Colonic mucosa (tissue), 4 donors: ENCODE results near the gene CXXC1. TPM values are rescaled to one million over a fixed set of nuclear protein-coding genes. Genes with fewer than 3 reads are reported as not detected.

Source experiments
- DNase-seq: peaks from one replicate; pipeline ENCODE4 v3.0.0-alpha.2; 2020
- H3K27ac ChIP-seq: fragments of 200-600 bp; one replicate; pipeline ENCODE4 v1.8.0; 2021
- H3K27me3 ChIP-seq: fragments of 200-600 bp; one replicate; pipeline ENCODE4 v1.8.0; 2021
- H3K36me3 ChIP-seq: fragments of 200-600 bp; one replicate; pipeline ENCODE4 v1.8.0; 2021
- H3K4me1 ChIP-seq: fragments of 200-600 bp; one replicate; pipeline ENCODE4 v1.8.0; 2021; ENCODE audit warnings: mild to moderate bottlenecking
- H3K4me3 ChIP-seq: fragments of 200-600 bp; one replicate; pipeline ENCODE4 v1.8.0; 2021
- H3K9ac ChIP-seq, 2 donors: one replicate each; pipeline ENCODE4 v1.7.0; 2013; ENCODE audit warnings: control low read depth in 2 of 2, low read depth in 2 of 2, low read length in 2 of 2
- H3K9me3 ChIP-seq: fragments of 200-600 bp; one replicate; pipeline ENCODE4 v1.8.0; 2021
- CTCF ChIP-seq: fragments of 200-600 bp; IDR thresholded peaks from one replicate; pipeline ENCODE4 v1.8.0; 2022; ENCODE audit warnings: antibody characterized with exemption, mild to moderate bottlenecking
- intact Hi-C: fragments of 100-400 bp; cut with DNase I; formaldehyde crosslinking; loops from one replicate; pipeline ENCODE4 v1.14.1; 2022
- total RNA-seq, 2 donors: library from RNA; stranded (reverse); fragmentation: NEBNext Ultra II Directional in 1 of 2; extraction: Animal tissue kit (Norgen Biotek cat#: 25700) in 1 of 2; gene quantifications; one replicate each; pipeline ENCODE4 v1.2.1, GENCODE V29; 2021
- donor health status: healthy.
- donor health status: DM: no; HTN: no; CAD: no.
- donor health status: DM: no; HTN: no; CAD: no.

Gene CXXC1
- total RNA-seq = 100 to 1,000 TPM in 1 of 2 donors, 10 to 100 TPM in 1; 46.1 to 102 TPM

- H3K27ac ChIP-seq = peak within 1 kb of the TSS; percentile 81
- no peaks in the 10 kb centered on the region for H3K27me3 ChIP-seq
- no peaks in the 10 kb centered on the region for H3K36me3 ChIP-seq
- intact Hi-C loops = no loop called here
- H3K4me3 ChIP-seq = peak within 1 kb of the TSS; percentile 82
- peak; percentile 97 for DNase-seq
- H3K9ac ChIP-seq = peak within 1 kb of the TSS; percentile 85 to 88
- no peaks in the 10 kb centered on the region for H3K4me1 ChIP-seq
- no peaks in the 10 kb centered on the region for H3K9me3 ChIP-seq
- TF ChIP-seq CTCF = peak; percentile 33
Observed at GRCh38 chr18:50287441-50288347, at the start of gene CXXC1. Gene CXXC1, minus strand, starts transcription at chr18:50287692. Its CDS starts 103 bp downstream, at chr18:50287589.

- no peak for DNase-seq
- Histone ChIP-seq H3K36me3 (no peaks in the 10 kb centered on the region), H3K27me3 (no peaks in the 10 kb centered on the region), H3K9ac (no peak overlapping the region), H3K9me3 (no peaks in the 10 kb centered on the region), H3K4me1 (no peaks in the 10 kb centered on the region), H3K27ac (no peak overlapping the region), H3K4me3 (no peak overlapping the region)
- intact Hi-C loops = no loop called here
- no peak for TF ChIP-seq CTCF
Observed at GRCh38 chr18:50334546-50335152, 47.2 kb upstream of the CXXC1 start.

- intact Hi-C loops = no loop called here
- Histone ChIP-seq H3K4me3 (no peak overlapping the region), H3K9ac (no peak overlapping the region), H3K9me3 (no peaks in the 10 kb centered on the region), H3K36me3 (no peaks in the 10 kb centered on the region), H3K27ac (no peak overlapping the region), H3K27me3 (no peaks in the 10 kb centered on the region), H3K4me1 (no peaks in the 10 kb centered on the region)
- no peak for TF ChIP-seq CTCF
- DNase-seq = no peak
Observed at GRCh38 chr18:50331691-50332090, 44.2 kb upstream of the CXXC1 start.

GRCh38 chr18:50330176-50330575 lies 42.7 kb upstream of the CXXC1 start:
- Histone ChIP-seq H3K4me1 (no peaks in the 10 kb centered on the region), H3K9me3 (no peaks in the 10 kb centered on the region), H3K27me3 (no peaks in the 10 kb centered on the region), H3K9ac (no peak overlapping the region), H3K36me3 (no peaks in the 10 kb centered on the region), H3K4me3 (no peak overlapping the region), H3K27ac (no peak overlapping the region)
- TF ChIP-seq CTCF = no peak
- intact Hi-C loops = no loop called here
- no peak for DNase-seq

GRCh38 chr18:50327983-50328382 lies 40.5 kb upstream of the CXXC1 start:
- Histone ChIP-seq H3K4me3 (no peak overlapping the region), H3K9me3 (no peaks in the 10 kb centered on the region), H3K27ac (no peak overlapping the region), H3K9ac (no peak overlapping the region), H3K36me3 (no peaks in the 10 kb centered on the region), H3K4me1 (no peaks in the 10 kb centered on the region), H3K27me3 (no peaks in the 10 kb centered on the region)
- no peak for TF ChIP-seq CTCF
- DNase-seq = no peak
- intact Hi-C loops = no loop called here
